Testis (tissue), 3 donors: ENCODE data around the gene PUM2. TPM values are rescaled to one million over a fixed set of nuclear protein-coding genes. Genes with fewer than 3 reads are reported as not detected.

Experiments used
- DNase-seq: peaks from one replicate; pipeline ENCODE4 v3.0.0-alpha.2; 2019
- H3K27ac ChIP-seq, 2 donors: fragments of 200-600 bp; sonication (generic); one replicate each; pipeline ENCODE4 v1.5.1; 2019
- H3K27me3 ChIP-seq: fragments of 200-600 bp; sonication (generic); one replicate; pipeline ENCODE4 v1.5.1; 2019
- H3K36me3 ChIP-seq: fragments of 200-600 bp; sonication (generic); one replicate; pipeline ENCODE4 v1.5.1; 2017; ENCODE audit warnings: low read depth; ENCODE audit errors: missing control alignments
- H3K4me1 ChIP-seq: fragments of 200-600 bp; sonication (generic); one replicate; pipeline ENCODE4 v1.5.1; 2019
- H3K4me3 ChIP-seq, 2 donors: fragments of 200-600 bp; sonication (generic); one replicate each; pipeline ENCODE4 v1.5.1; 2017 to 2019
- H3K9me3 ChIP-seq: fragments of 200-600 bp; sonication (generic); one replicate; pipeline ENCODE4 v1.5.1; 2017
- CTCF ChIP-seq, 3 experiments: fragments of 450-650 bp in 2 of 3; fragments of 200-600 bp in 1 of 3; sonication (generic) in 1 of 3; IDR thresholded peaks; one replicate each; pipeline ENCODE4 v1.5.1; 2016 to 2019; ENCODE audit warnings: antibody characterized with exemption in 3 of 3, mild to moderate bottlenecking in 2 of 3, moderate library complexity in 1 of 3
- POLR2A ChIP-seq: fragments of 450-650 bp; IDR thresholded peaks from one replicate; pipeline ENCODE4 v1.6.1; 2017; ENCODE audit warnings: antibody characterized with exemption, mild to moderate bottlenecking, moderate library complexity
- whole genome bisulfite sequencing, 2 donors: methylation state at CpG; one replicate each; pipeline ENCODE4 v1.1.5; 2018; 5-methylcytosine and 5-hydroxymethylcytosine counted together
- intact Hi-C: fragments of 100-400 bp; cut with DNase I; formaldehyde crosslinking; loops from one replicate; pipeline ENCODE4 v1.15.1; 2023; ENCODE audit warnings: low total_unique reads
- polyA plus RNA-seq: library from polyadenylated mRNA; stranded (reverse); fragments of 350-450 nt; fragmentation: Illumina TruSeq; extraction: RNeasy Lipid Tissue Mini Kit (QIAGEN cat#74804); gene quantifications from one replicate; pipeline ENCODE4 v1.2.3, GENCODE V29; 2014; ENCODE audit warnings: low read depth, low replicate concordance; ENCODE audit not compliant: insufficient read depth
- total RNA-seq, 2 donors: library from RNA; depleted of rRNA; stranded (reverse); fragments of >200 nt; gene quantifications; one replicate each; pipeline ENCODE4 v1.2.3, GENCODE V29; 2016

PUM2 gene
- total and polyA plus RNA-seq, 3 donors from 2014 or later = 50.5 to 92.5 (median 78.0) TPM

GRCh38 chr2:20217041-20217970, 133.3 kb downstream of the PUM2 start:
- Histone ChIP-seq H3K4me1 (peaks cover 19% of the 10 kb centered on the region), H3K36me3 (no peaks in the 10 kb centered on the region), H3K27me3 (no peaks in the 10 kb centered on the region), H3K27ac (no peak overlapping the region), H3K4me3 (no peak overlapping the region), H3K9me3 (no peaks in the 10 kb centered on the region)
- TF ChIP-seq POLR2A = no peak
- TF ChIP-seq CTCF (IDR thresholded peaks at IDR 0.05) = no peak
- intact Hi-C loops = no loop called here
- no peak for DNase-seq
- 96% methylated on average over 10 to 21 of the region's 21 CpGs for WGBS, 2 donors

GRCh38 chr2:20216130-20217025, 134.3 kb downstream of the PUM2 start:
- 93 to 95% methylated on average over 9 to 22 of the region's 22 CpGs for WGBS, 2 donors
- no peaks in the 10 kb centered on the region for H3K27me3 ChIP-seq

DNA sequence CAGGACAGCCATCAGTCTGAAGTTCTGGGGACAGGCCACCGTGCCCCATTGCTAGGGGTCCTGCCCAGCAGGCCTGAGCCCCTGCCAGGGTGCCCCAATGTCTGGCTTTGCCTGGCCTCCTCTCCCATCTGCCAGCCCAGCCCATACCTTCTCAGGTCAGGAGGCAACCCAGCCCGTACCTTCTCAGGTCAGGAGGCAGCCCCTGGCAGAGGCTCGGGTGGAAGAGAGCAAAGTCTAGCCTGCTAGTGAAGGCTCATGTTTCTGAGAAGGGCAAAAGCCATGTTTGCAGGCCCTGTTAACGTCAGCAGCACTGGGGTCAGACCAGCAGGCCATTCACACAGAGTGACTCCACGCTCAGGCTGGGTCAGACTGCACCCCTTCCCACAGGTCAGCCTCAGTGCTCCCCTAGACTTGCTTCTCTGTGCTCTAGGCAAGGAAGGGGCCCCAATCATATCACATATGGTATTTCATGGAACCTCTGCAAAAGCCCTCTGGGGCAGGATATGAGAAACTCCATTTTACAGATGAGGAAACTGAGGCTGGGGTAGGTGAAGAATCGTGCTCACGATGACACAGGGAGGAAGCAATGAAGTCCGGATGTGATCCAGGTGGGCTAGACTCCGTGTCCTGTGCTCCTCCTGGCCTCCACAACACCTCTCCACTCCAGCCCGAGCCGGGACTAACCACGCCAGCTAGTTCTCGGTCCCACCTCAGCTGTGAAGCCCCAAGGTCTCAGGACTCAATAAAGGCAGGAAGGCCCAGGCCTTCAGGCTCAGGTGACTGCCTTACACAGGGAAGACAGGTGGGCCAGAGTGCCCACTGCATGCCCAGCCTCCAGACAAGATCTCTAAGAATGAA, 135.2 kb downstream of the PUM2 start:
- Histone ChIP-seq H3K27me3 (no peaks in the 10 kb centered on the region), H3K9me3 (no peaks in the 10 kb centered on the region), H3K27ac (no peak overlapping the region), H3K4me3 (no peak overlapping the region), H3K4me1 (peaks cover 14% of the 10 kb centered on the region), H3K36me3 (no peaks in the 10 kb centered on the region)
- intact Hi-C loops = no loop called here
- WGBS, 2 donors = 87 to 97% methylated on average over 10 to 13 of the region's 13 CpGs
- DNase-seq = no peak
- TF ChIP-seq POLR2A (no peak), CTCF (IDR thresholded peaks at IDR 0.05) (no peak)

More at GRCh38 chr2:20216130-20217025, 134.3 kb downstream of the PUM2 start:
- intact Hi-C loops = no loop called here
- Histone ChIP-seq H3K4me3 (no peak overlapping the region), H3K9me3 (no peaks in the 10 kb centered on the region), H3K36me3 (no peaks in the 10 kb centered on the region), H3K27ac (no peak overlapping the region), H3K4me1 (peaks cover 17% of the 10 kb centered on the region)
- DNase-seq = no peak
- TF ChIP-seq POLR2A (no peak), CTCF (IDR thresholded peaks at IDR 0.05) (no peak)

- H3K4me1 ChIP-seq = peaks cover 14% of the 10 kb centered on the region
- no peaks in the 10 kb centered on the region for H3K36me3 ChIP-seq
- no peak overlapping the region for H3K4me3 ChIP-seq
- H3K27ac ChIP-seq = no peak overlapping the region
- H3K9me3 ChIP-seq = no peaks in the 10 kb centered on the region
- whole genome bisulfite sequencing, 2 donors = 75 to 97% methylated on average over 2 of the region's 2 CpGs
- intact Hi-C loops = no loop called here
- DNase-seq = no peak
- TF ChIP-seq POLR2A = no peak
- TF ChIP-seq CTCF (IDR thresholded peaks at IDR 0.05) = no peak
- no peaks in the 10 kb centered on the region for H3K27me3 ChIP-seq
Observed at GRCh38 chr2:20214566-20215182, 136.0 kb downstream of the PUM2 start.
